Stimulated activated effector memory CD8-positive, alpha-beta T cell treated with anti-CD3 and anti-CD28 coated beads, Interleukin-12 subunit alpha, Interleukin-12 subunit beta, amount 100 ng/mL, for 72 hours (primary cell): Measurements from ENCODE around the gene PLAAT3.
A peak's percentile ranks its signal among the peaks of the same experiment; 100 is the strongest.
"Not testable (repeated sequence)": the region's sequence is repeated elsewhere in the genome, so short reads cannot be mapped to it uniquely, and the experiment has no call there.

Experiments used
- ATAC-seq: fragments of 150-1000 bp; cut with Tn5 transposase; 2 replicates; pipeline ENCODE4 v1.10.0; 2021
- DNase-seq, 2 donors: peaks; one replicate each; pipeline ENCODE4 v3.0.0; 2021 to 2022; ENCODE audit warnings: low spot score in 2 of 2
- H3K27ac Mint-ChIP-seq: one replicate; pipeline ENCODE4 v1.8.0; 2022; ENCODE audit warnings: mild to moderate bottlenecking, mixed read lengths
- H3K36me3 Mint-ChIP-seq: one replicate; pipeline ENCODE4 v1.8.0; 2022; ENCODE audit warnings: mild to moderate bottlenecking, mixed read lengths
- H3K4me1 Mint-ChIP-seq: one replicate; pipeline ENCODE4 v1.8.0; 2022; ENCODE audit warnings: mixed read lengths
- H3K4me3 Mint-ChIP-seq: one replicate; pipeline ENCODE4 v1.8.0; 2022; ENCODE audit warnings: mild to moderate bottlenecking, mixed read lengths
- H3K9me3 Mint-ChIP-seq: one replicate; pipeline ENCODE4 v1.8.0; 2022; ENCODE audit warnings: mixed read lengths

Gene PLAAT3

DNA sequence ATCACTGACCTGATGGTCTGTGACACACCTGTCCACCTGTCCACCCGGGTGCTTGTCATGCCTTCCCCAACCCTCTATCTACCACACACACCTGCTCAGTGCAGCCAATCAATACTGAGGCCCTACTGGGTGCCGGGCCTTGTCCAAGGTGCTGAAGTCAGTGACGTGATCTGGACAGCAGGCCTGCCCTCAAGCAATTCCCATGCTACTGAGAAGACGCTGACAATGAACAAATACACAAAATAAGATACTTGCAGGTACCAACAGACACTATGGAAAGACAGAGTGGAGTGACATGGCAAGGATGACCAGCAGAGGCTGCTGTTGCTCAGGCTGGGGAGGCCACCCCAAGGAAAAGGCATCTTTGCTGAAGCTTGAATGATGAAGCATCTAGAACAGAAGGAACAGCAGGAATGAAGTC is 21.2 kb downstream of the PLAAT3 start:
- Mint-ChIP-seq H3K4me1 (peaks cover 6% of the 10 kb centered on the region), H3K4me3 (no peak overlapping the region), H3K9me3 (no peaks in the 10 kb centered on the region), H3K27ac (no peak overlapping the region), H3K36me3 (peaks cover 53% of the 10 kb centered on the region)
- ATAC-seq, result no peak
- DNase-seq, result no peak

DNA sequence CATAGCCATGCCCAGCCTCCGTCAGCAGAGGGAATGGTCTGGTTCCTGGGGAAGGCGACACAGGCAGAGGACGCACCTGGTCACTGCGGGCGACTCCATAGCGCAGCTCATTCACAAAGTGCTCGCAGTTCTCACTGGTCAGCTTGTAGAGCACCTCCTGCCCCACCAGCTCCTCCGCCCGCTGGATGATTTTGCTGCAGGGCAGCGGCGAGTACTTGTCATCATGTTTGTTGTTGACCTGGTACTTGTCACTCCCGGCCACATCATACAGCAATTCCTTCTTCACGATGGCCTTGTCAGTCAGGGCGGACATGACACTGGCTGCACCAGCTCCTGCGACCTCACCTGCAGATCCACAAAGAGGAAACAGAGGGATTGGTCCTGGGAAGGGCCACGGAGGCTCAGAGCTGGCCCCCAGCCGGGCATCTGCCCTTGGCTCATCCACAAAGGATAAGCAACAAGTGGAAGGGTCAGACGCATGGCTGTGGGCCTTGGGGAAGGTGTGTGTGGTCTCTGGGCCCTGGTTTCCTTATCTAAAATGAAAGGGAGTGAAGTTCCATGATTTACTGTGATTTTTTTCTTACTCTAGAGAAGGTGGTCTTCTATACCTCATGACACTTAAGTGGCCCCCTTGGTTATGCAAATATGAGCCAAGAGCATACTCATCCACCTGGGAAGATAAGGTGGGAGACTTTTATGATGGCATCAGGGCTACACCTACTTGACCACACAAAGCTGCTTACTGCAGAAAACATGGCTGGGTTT is 24.0 kb downstream of the PLAAT3 start:
- Mint-ChIP-seq H3K4me1 (peaks cover 6% of the 10 kb centered on the region), H3K36me3 (peaks cover 45% of the 10 kb centered on the region), H3K9me3 (no peaks in the 10 kb centered on the region), H3K27ac (peak overlapping the region; percentile 69), H3K4me3 (no peak overlapping the region)
- DNase-seq (no peak), ATAC-seq (no peak)

DNA sequence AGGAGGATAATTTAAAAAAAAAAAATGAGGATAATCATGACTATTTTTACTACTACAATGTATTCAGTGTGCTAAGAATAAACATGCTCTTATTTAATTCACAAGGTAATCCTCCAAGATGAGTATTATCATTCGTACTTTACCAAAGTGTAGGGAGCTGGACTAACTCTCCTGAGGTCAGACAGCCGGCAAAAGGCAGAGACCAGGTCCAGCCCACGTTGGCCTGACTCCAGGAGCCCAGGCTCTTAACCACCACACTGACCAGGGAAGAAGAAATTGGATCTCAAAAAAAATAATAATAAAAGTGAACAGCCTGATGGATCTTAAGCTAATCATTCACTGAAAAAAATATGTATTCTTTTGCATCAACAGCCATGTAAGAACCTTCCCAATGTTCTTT is 25.2 kb downstream of the PLAAT3 start:
- Mint-ChIP-seq H3K36me3 (peaks cover 44% of the 10 kb centered on the region), H3K9me3 (no peaks in the 10 kb centered on the region), H3K27ac (peak overlapping the region; percentile 41), H3K4me3 (no peak overlapping the region), H3K4me1 (peaks cover 6% of the 10 kb centered on the region)
- no peak for DNase-seq
- ATAC-seq, result no peak

DNA sequence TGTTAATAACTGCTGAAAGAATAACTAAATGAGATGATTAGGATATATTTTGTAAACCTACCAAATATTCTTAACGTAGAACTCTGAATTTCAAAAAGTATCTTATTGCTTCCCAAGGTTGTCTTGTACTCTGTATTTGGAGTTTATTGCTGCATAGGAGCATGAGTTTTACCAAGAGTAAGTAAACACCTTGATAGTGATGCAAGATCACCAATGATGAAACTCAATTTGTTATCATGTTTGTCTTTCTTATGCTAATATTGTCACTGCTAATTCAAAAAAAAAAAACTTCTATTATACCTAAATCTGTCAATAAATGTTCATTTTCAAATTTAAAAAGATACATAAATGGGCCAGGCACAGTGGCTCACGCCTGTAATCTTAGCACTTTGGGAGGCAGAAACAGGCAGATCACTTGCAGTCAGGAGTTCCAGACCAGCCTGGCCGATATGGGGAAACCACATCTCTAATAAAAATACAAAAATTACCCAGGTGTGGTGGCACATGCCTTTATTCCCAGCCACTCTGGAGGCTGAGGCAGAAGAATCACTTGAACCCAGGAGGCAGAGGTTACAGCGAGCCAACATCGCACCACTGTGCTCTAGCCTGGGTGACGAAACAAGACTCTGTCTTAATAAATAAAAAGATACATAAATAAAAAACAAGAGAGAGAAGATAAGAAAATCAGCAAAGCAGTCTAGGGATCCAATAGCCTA is 27.6 kb downstream of the PLAAT3 start:
- H3K36me3 Mint-ChIP-seq, result peaks cover 51% of the 10 kb centered on the region
- peaks cover 5% of the 10 kb centered on the region for H3K9me3 Mint-ChIP-seq
- H3K27ac Mint-ChIP-seq, result no peak overlapping the region
- ATAC-seq, result no peak
- H3K4me3 Mint-ChIP-seq, result no peak overlapping the region
- H3K4me1 Mint-ChIP-seq, result peaks cover 29% of the 10 kb centered on the region
- no peak for DNase-seq

DNA sequence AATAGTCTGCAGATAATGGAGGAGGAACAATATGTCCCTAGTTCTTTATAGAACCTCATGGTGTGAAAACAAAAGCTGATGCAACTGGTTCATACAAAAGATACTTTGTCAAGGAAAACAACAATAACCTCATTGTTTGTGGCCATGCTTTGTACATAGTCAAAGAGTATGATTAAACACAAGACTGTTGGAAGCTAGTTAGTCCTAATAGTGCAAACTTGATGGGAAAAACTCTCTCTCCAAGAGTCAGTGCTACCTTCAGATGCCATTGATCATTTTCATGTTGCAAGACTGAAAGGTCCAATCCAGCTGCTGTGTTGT is 30.9 kb downstream of the PLAAT3 start:
- H3K4me1 Mint-ChIP-seq, result peaks cover 25% of the 10 kb centered on the region
- no peak overlapping the region for H3K27ac Mint-ChIP-seq
- no peak overlapping the region for H3K4me3 Mint-ChIP-seq
- DNase-seq (no peak), ATAC-seq (no peak)
- peaks cover 6% of the 10 kb centered on the region for H3K9me3 Mint-ChIP-seq
- peaks cover 30% of the 10 kb centered on the region for H3K36me3 Mint-ChIP-seq

DNA sequence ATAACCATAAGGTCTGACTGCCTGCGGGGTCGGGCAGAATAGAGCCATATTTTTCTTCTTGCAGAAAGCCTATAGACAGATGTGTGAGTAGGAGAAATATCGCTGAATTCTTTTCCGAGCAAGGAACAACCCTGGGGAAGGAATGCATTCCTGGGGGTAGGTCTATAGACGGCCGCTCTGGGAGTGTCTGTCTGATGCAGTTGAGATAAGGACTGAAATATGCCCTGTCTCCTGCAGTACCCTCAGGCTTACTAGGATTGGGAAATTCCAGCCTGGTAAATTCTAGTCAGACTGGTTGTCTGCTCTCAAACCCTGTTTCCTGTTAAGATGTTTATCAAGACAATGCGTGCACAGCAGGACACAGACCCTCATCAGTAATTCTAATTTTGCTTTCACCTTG is 33.0 kb downstream of the PLAAT3 start:
- not testable (repeated sequence) for H3K9me3 Mint-ChIP-seq, H3K4me3 Mint-ChIP-seq, DNase-seq, ATAC-seq
- Mint-ChIP-seq H3K4me1 (peaks cover 25% of the 10 kb centered on the region), H3K27ac (peak overlapping the region; percentile 41), H3K36me3 (peaks cover 20% of the 10 kb centered on the region)

DNA sequence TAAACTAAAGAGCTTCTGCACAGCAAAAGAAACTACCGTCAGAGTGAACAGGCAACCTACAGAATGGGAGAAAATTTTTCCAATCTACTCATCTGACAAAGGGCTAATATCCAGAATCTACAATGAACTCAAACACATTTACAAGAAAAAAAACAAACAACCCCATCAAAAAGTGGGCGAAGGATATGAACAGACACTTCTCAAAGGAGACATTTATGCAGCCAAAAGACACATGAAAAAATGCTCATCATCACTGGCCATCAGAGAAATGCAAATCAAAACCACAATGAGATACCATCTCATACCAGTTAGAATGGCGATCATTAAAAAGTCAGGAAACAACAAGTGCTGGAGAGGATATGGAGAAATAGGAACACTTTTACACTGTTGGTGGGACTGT is 35.4 kb downstream of the PLAAT3 start:
- not testable (repeated sequence) for H3K27ac Mint-ChIP-seq, H3K9me3 Mint-ChIP-seq, ATAC-seq, DNase-seq, H3K4me3 Mint-ChIP-seq
- peaks cover 41% of the 10 kb centered on the region for H3K4me1 Mint-ChIP-seq
- H3K36me3 Mint-ChIP-seq, result peaks cover 19% of the 10 kb centered on the region

DNA sequence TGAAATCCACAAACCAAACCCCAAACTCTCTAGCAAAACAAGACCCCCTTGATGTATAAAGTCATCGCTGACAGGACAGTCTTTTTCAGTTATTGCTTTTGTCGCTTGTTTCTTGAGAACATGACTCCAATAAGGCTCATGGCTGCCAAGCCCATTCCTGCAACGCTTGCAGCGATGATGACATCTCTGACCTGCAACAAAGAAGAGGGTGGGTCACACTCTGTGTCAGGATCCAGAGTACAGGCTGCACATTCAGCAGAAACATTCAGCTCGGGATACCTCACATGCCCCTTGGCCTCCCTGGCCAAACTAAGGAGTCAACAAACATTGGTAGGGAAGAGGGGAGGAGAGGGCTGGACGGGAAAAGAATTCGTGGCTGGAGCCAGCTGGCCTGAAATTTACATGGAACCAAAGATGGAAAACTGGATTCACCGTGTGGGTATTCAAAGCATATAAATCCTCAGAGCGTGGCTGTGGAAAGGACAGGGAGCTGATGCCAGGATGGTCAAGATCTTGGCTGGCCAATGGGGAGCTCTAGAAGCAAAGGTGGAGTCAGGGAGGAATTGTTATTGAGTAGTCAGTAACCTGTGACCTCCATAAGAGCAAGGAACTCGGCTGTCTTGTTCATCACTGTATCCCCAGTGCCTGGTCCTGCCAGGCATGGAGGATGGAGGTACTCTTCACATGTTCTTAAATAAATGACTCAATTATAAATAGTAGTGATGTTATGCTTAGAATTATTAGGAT is 39.2 kb downstream of the PLAAT3 start:
- H3K27ac Mint-ChIP-seq, result peak overlapping the region; percentile 92
- H3K4me3 Mint-ChIP-seq, result peak overlapping the region; percentile 71
- H3K36me3 Mint-ChIP-seq, result peaks cover 22% of the 10 kb centered on the region
- peaks cover 32% of the 10 kb centered on the region for H3K4me1 Mint-ChIP-seq
- no peak for DNase-seq
- H3K9me3 Mint-ChIP-seq, result no peaks in the 10 kb centered on the region
- no peak for ATAC-seq

DNA sequence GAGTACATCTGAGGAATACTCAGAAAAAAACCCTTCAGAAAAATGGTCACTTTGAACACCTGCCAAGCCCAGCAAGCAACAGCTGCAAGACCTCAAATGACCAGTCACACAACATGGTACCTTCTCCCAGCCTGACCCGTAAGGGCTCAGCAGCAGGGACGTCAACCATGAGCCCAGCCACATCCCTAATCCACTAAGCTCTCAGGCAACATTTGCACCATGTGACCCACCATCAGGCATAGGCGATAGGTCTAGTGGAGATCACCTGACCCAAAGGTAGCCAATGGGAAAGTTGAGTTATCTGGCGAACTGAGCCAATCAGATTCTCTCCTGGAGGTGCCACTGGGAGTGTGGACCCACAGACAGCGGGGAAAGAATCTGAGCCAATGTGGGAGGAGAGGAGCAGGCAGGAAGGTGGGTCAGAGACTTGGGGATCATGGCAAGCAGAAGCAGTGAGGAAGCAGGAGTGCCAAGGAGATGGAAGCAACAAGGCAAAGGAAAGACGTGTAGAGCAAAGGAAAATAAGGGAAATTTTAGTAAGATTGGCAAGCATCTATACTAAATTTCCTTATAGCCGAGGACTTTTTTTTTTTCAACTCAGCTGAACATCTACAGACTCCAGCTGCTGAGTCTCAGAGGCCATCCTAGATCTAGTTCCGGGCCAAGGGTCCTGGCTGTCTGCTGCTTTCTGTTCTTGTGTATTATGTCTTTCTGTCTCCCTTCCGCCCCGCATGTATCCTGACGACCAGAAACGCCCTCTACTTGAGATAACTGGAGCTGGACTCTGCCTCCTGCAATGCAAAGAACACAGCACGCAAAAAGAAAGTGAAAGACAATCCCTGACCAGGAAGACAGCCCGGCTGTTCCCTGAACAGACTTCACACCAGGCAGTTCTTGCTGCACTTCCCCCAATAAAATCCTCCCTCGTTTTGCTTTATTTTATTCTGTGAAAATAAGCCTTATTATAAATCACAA is 40.1 kb downstream of the PLAAT3 start:
- Mint-ChIP-seq H3K9me3 (no peaks in the 10 kb centered on the region), H3K4me1 (peaks cover 32% of the 10 kb centered on the region), H3K36me3 (peaks cover 22% of the 10 kb centered on the region), H3K27ac (peak overlapping the region; percentile 92), H3K4me3 (peak overlapping the region; percentile 71)
- ATAC-seq, result peak; percentile 65
- DNase-seq, result no peak

DNA sequence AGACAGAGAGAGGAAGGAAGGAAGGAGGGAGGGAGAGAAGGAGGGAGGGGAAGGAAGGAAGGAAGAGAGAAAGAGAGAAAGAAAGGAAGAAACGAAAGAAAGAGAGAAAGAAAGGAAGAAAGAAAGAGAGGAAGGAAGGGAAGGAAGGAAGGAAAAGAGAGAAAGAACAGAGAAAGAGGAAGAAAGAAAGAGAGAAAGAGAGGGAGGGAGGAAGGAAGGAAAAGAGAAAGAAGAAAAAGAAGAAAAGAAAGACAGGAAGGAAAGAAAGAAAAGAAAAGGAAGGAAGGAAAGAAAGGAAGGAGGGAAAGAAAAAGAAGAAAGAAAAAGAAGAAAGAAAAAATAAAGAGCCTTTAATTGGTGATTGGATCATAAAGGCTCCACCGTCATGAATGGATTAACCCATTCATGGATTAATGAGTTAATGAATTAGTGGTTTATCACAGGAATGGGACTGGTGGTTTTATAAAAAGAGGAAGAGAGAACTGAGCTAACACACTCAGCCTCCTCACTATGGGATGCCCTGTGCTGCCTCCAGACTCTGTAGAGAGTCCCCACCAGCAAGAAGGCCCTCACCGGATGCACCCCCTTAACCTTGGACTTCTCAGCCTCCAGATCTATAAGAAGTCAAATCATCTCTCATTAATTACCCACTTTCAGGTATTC is 42.1 kb downstream of the PLAAT3 start:
- no peak for ATAC-seq
- peaks cover 22% of the 10 kb centered on the region for H3K36me3 Mint-ChIP-seq
- peak overlapping the region; percentile 32 for H3K27ac Mint-ChIP-seq

DNA sequence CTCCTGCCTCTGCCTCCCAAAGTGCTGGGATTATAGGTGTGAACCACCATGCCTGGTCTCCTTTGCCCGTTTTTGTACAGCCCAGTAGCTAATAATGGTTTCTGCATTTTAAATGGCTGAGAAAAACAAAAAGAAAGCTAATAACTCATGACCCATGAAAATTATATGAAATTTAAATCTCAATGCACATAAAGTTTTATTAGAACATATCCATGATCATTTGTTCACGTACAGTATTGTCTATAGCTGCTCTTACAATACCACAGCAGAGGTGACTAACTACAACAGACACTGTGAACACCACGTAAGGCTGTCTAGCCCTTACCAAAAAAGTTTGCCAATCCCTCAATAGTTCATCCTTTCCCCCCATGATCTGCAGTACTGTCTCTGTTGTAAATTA is 44.7 kb downstream of the PLAAT3 start:
- Mint-ChIP-seq H3K4me1 (peaks cover 49% of the 10 kb centered on the region), H3K4me3 (no peak overlapping the region), H3K9me3 (no peaks in the 10 kb centered on the region), H3K27ac (peak overlapping the region; percentile 2), H3K36me3 (peaks cover 27% of the 10 kb centered on the region)
- DNase-seq (no peak), ATAC-seq (no peak)

More for the DNA sequence above, 42.1 kb downstream of the PLAAT3 start:
- Mint-ChIP-seq H3K4me3 (no peak overlapping the region), H3K4me1 (peaks cover 42% of the 10 kb centered on the region), H3K9me3 (no peaks in the 10 kb centered on the region)
- DNase-seq, result no peak

DNA sequence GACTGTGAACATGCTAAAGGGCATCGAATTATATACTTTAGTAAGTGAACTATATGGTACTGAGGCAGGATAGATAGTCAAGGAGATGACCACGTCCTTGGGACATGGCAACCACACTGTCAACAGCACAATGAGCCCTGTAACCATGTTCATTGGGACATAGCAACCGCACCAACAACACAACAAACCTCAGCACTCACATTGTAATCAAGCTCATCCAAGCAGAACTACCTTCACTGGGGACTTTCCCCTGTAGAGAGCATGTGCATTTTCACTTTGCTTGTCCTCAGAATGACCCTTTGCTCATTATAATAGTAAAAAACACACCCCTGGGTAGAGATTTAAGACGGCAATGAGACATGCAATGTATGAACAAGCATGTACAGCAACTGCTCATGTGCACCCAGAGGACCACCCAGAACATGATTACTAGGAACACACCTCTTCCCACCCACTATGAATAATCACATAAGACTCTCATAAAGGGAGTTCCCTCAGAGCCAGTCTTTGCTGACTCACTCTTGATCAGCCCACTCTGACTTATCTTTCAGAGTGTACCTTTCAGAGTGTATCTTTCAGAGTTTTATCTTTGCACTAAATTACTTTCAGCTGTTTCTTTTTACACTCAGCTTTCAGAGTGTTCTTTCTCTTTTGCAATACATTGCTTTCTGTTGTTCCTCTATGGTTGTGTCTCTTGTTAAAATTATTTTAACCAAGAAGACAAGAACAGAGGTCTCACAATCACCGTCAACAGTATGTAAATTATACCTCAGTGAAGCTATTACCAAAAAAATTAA is 47.0 kb downstream of the PLAAT3 start:
- Mint-ChIP-seq H3K4me3 (peak overlapping the region; percentile 46), H3K27ac (peak overlapping the region; percentile 98), H3K36me3 (peaks cover 17% of the 10 kb centered on the region), H3K9me3 (no peaks in the 10 kb centered on the region), H3K4me1 (peaks cover 48% of the 10 kb centered on the region)
- ATAC-seq (peak; percentile 91), DNase-seq (peak; percentile 31 to 78)

DNA sequence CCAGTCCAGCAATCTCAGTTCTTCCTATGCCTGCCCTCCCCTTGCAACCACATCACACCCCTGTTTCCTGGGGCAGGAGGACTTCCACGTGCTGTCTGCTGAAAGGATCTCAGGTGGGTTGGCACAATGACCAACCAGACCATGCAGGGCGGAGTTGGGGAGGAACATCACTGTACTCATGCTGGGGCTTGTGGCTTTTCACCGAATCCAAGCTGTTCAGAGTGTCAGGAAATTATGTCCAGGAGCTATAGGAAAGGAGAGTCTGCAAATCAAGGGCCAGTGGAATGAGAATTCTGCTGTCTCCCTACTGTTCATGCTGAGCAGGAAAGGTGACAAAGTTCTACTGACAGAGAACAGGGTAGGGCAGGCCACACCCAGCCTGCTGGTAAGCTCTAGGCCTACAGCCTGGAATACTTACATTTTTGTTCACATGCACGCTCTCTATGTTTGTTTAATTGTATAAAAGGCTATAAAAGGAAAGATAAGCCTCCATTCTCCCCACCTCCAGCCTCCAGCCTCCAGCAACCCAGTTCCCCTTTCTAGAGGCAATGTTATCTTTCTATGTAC is 49.4 kb downstream of the PLAAT3 start:
- Mint-ChIP-seq H3K4me3 (no peak overlapping the region), H3K36me3 (peaks cover 11% of the 10 kb centered on the region), H3K27ac (no peak overlapping the region), H3K9me3 (no peaks in the 10 kb centered on the region), H3K4me1 (peaks cover 54% of the 10 kb centered on the region)
- no peak for ATAC-seq
- peak in 1 of 2 donors; percentile 51 for DNase-seq
